ENCODE results near the gene EMILIN3. TPM values are rescaled to one million over a fixed set of nuclear protein-coding genes. Genes with fewer than 3 reads are reported as not detected.

Gene EMILIN3
- total and polyA plus RNA-seq, 2 donors (not counting 3 experiments of a cell fraction or from before 2014, with no cell fraction given), result 0.15 TPM; not detected in 1

Other genes with a start within 250 kb of the EMILIN3 start
- gene PLCG1, start 229.3 kb downstream of the EMILIN3 start, total RNA-seq, result 219 and 224 TPM in 2 replicates
- 151 and 164 TPM in 2 replicates for gene PLCG1, start 229.3 kb downstream of the EMILIN3 start, polyA plus RNA-seq
- gene ZHX3, start 49.1 kb downstream of the EMILIN3 start, total RNA-seq, result 15.1 and 17.8 TPM in 2 replicates
- 6.5 and 7.4 TPM in 2 replicates for gene ZHX3, start 49.1 kb downstream of the EMILIN3 start, polyA plus RNA-seq
- 3.0 and 3.5 TPM in 2 replicates for gene LPIN3, start 26.0 kb downstream of the EMILIN3 start, total RNA-seq
- 2.1 and 2.5 TPM in 2 replicates for gene LPIN3, start 26.0 kb downstream of the EMILIN3 start, polyA plus RNA-seq